Activated CD4-positive, alpha-beta T cell treated with anti-CD3 and anti-CD28 coated beads, Interleukin-2, amount 50 U/mL, for 1 hour (primary cell): Measurements from ENCODE around the gene ERC2.

Source experiments
- DNase-seq: peaks from one replicate; pipeline ENCODE4 v3.0.0-alpha.2; 2020

The ERC2 gene

DNA sequence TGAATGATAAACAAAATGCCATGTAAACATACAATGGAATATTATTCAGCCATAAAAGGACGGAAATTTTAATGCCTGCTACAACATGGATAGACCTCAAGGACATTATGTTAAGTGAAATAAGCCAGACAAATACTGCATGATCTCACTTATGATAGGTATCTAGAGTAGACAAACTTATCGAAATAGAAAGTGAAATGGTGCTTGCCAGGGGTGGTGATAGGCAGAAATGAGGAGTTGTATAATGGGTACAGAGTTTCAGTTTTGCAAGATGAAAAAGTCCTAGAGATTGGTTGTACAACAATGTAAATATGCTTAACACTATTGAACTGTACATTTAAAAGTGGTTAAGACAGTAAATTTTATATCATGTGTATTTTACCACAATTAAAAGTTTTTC is 287.8 kb downstream of the ERC2 start:
- no peak for DNase-seq

GRCh38 chr3:56173601-56174000 is 294.7 kb downstream of the ERC2 start:
- no peak for DNase-seq

DNA sequence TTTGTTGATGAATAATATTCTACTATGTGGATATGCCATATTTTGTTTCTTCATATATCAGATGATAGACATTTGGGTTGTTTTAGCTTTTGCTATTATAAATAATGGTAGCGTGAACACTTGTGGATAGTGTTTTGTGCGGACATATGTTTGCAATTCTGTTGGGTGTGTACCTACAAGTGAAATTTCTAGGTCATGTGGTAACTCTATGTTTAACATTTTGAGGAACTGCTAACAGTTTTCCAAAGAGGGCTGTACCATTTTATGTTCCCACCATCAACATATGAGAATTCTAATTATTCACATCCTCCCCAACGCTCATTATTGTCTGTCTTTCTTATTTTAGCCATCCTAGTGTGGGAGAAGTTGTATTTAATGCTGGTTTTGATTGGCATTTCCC is 303.8 kb downstream of the ERC2 start:
- DNase-seq: no peak

DNA sequence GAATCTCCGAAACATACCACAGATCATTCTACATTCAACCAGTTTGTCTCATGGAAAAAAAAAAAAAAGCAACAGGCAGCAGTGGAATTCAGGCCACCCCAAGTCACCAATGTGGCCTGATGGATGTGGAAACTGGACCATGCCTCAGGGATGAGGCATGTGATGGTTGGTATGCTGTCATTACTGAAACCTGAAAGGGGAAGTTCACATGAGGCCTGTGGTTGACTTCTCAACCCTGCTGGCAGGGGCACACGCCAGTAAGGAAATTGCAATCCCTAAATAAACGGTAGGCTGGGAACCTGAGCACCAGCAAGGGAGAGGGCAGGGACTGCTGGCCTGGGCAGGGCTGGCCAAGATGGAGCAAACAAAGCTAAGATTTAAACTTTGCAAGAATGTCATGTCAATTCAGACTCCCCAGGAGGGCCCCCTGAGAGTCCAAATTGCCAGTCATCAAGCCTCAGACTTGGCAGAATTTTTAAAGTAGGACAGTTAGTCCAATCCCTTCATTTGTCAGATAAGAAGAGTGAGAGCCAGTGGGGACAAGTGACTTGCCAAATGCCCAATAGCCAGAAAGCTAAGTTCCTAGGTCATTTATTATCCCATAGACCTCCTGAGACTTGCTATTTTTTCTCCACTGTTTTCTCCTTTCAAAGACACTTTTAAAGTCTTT is 310.4 kb downstream of the ERC2 start:
- DNase-seq: no peak

DNA sequence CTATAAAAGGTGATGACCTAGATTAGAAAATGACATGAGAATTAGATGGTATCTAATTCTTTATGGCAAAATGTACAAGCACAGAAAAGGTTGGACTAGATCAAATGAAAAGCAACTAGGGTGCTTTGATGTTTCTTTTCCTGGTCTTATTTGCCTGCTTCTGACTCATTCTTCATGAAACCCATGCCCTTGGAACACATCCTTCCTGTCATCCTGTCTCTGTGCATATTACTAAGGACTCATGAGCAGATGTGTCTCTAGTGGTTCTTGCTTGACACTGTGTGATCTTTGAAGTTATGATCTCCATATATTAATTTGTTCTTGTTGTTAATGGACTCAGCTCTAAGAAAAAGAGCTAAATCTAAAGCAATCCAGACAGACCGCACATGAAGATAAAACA is 314.0 kb downstream of the ERC2 start:
- no peak for DNase-seq

DNA sequence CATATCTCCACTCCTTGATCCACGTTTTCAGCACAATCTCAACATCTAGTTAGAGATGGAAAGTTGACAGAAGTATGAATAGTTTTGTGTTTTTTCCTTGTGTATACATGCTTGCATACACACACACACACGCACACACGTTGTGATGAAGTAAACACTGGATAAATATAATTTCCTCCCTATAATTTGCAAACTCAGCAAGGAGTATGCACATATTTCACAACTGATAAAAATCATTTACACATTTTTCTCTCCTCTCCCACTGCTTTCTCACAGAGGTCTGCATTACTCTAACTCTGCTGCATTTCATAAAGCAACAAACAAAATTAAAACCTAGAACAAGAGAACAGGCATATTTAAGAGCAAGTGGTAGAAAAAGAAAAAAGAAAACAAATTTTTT is 320.9 kb downstream of the ERC2 start:
- DNase-seq: no peak

- no peak for DNase-seq
These were observed 322.9 kb downstream of the ERC2 start for GRCh38 chr3:56145410-56145809.

DNA sequence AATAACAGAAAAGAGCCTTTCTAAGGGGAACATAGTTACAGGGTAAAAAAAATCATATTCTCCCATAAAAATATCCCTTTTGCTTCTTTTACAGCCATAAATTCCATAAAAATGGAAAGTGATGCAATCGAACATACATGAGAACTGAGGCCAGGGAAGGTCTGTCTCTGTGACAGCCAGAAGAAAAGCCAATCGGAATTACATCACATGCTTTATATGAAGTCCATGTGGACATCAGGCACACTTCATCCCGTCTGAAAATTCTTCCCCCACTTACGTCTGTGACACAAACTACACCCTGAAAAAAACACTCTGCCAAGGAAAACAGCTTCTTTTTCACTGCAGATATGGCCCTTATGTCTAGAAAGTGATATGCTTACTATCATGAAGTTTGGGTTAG is 323.5 kb downstream of the ERC2 start:
- DNase-seq: no peak

DNA sequence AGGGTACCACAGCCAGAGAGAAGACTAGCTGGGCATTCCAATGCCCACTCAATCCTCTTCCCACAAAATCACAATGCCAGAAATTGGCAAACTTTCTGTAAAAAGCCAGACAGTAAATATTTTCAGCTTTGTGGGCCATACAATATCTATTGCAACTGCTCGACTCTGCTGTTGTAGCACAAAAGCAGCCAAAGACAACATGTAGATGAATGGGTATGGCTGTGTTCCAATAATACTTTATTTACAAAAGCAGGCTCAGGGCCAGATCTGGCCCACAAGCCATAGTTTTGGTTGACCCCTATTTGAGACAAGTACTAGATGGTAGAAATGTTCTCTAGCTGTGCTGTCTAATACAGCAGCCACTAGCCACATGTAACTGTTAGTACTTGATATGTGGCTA is 330.9 kb downstream of the ERC2 start:
- DNase-seq: no peak

- DNase-seq: no peak
These were observed 331.8 kb downstream of the ERC2 start for GRCh38 chr3:56136514-56136913.

GRCh38 chr3:56135941-56136340 is 332.3 kb downstream of the ERC2 start:
- no peak for DNase-seq

GRCh38 chr3:56133423-56133822 is 334.8 kb downstream of the ERC2 start:
- no peak for DNase-seq

- DNase-seq: no peak
These were observed 335.5 kb downstream of the ERC2 start for GRCh38 chr3:56132762-56133161.

GRCh38 chr3:56131974-56132590 is 336.2 kb downstream of the ERC2 start:
- DNase-seq: no peak

GRCh38 chr3:56130036-56130435 is 338.2 kb downstream of the ERC2 start:
- DNase-seq: no peak

GRCh38 chr3:56126632-56127031 is 341.6 kb downstream of the ERC2 start:
- no peak for DNase-seq

- no peak for DNase-seq
These were observed 342.8 kb downstream of the ERC2 start for GRCh38 chr3:56125358-56126005.

GRCh38 chr3:56124546-56124945 is 343.7 kb downstream of the ERC2 start:
- no peak for DNase-seq

- DNase-seq: no peak
These were observed 344.8 kb downstream of the ERC2 start for GRCh38 chr3:56123487-56123886.

DNA sequence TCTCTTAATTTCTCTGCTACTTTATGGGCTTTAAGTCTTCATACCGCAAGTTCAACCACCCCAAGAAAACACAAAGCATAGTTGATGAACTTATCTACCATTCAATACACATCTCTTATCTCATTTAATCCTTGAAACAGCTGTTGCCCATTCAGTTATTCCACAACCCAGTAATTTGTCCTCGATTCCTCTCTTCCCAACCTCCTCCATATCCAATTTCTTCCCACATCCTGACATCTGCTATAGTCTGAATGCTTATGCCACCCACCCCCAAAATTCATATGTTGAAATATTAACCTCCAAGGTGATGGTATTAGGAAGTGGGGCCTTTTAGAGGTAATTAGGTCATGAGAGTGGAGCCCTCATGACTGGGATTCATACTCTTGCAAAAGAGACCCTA is 345.4 kb downstream of the ERC2 start:
- DNase-seq: no peak

DNA sequence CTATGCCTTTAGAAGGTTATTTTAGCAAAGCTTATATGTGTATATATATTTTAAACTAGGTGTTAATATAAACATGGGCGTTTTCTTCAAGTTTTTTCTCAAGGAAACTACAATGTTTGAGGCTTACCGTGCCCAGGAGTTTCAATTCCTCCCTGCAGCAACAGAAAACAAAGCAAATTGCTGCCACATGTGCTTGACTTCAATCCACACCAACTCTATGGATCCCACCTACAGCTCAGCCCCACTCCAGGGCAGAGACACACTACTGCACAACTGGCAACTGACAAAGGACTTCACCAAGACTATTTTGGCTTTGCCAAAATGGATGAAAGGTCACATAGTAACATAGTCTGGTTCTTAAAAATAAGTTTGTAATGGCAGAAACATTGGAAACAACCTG is 346.6 kb downstream of the ERC2 start:
- DNase-seq: no peak

- DNase-seq: no peak
These were observed 348.5 kb downstream of the ERC2 start for GRCh38 chr3:56119575-56120349.

DNA sequence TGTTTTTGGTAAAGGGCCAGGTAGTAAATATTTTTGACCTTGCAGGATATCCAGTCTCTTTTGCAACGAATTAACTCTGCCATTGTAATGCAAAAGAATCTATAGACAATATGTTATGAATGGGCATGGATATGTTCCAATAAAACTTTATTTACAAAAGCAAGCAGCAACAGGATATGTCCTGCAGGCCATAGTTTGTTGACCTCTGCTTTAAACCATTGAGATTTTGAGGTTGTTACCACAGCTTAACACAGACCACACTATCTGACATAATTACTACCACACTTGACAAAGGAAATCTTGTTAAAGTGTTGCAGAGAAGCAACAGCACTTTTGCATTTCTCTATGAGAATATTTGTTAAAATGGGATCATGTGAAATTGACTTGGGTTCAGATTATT is 349.3 kb downstream of the ERC2 start:
- no peak for DNase-seq

DNA sequence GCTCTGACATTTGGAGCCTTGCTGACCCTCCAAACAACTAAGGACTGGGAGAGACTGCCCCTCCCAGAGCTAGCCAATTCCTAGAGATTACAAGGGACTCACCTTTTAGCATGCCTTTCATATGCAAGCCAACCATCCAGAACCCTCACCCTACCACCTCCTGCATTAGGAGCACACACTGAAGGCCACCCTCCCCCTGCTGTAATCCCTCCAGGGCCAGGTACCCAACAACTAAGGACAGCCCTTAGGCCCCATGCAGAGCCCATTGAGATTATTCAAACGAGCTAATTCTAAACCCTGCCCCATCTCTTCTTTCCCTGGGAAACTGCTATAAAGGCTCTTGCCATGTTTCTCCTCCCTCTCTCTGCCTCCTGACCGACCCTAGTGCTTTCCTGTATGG is 352.6 kb downstream of the ERC2 start:
- DNase-seq: no peak
